ENCODE measurements around the gene MAST1. TPM values are rescaled to one million over a fixed set of nuclear protein-coding genes. Genes with fewer than 3 reads are reported as not detected.

The MAST1 gene
- total and polyA plus RNA-seq, 2 donors from 2014 or later, result 0.35 to 0.39 TPM

DNA sequence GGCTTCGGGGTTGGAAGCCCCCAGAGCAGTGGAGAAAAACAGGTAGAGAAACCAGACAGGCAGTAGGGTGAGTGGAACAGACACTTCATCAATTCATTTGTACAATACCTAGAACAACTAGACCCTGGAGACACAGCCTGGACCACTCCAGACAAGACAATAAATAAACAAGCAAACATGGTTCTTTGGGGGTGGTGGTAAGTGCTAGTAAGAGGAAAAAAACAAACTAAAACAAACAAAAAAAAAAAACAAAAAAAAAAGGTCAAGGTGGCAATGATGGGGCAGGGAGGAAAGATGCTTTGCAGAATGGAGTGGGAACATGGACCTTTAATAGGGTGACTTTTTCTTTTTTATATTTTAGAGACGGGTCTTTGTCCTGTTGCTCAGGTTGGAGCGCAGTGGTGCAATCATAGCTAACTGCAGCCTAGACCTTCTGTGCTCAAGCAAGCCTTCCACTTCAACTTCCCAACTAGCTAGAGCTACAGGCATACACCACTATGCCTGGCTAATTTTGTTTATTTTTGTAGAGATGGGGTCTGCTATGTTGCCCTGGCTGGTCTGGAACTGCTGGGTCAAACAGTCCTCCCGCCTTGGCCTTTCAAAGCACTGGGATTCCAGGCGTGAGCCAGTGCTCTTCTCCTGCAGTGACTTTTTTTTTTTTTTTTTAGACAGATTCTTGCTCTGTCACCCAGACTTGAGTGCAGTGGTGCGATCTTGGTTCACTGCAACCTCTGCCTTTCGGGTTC, 43.9 kb upstream of the MAST1 start:
- TF ChIP-seq, protein P1, sequence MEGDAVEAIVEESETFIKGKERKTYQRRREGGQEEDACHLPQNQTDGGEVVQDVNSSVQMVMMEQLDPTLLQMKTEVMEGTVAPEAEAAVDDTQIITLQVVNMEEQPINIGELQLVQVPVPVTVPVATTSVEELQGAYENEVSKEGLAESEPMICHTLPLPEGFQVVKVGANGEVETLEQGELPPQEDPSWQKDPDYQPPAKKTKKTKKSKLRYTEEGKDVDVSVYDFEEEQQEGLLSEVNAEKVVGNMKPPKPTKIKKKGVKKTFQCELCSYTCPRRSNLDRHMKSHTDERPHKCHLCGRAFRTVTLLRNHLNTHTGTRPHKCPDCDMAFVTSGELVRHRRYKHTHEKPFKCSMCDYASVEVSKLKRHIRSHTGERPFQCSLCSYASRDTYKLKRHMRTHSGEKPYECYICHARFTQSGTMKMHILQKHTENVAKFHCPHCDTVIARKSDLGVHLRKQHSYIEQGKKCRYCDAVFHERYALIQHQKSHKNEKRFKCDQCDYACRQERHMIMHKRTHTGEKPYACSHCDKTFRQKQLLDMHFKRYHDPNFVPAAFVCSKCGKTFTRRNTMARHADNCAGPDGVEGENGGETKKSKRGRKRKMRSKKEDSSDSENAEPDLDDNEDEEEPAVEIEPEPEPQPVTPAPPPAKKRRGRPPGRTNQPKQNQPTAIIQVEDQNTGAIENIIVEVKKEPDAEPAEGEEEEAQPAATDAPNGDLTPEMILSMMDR (IDR thresholded peaks at IDR 0.05; ENCODE audit: borderline replicate concordance, extremely low read depth, insufficient read depth), result no peak
- peak in 1 of 5 donors; percentile 25 for DNase-seq
- Histone ChIP-seq H3K9me3 (ENCODE audit: control insufficient read depth in 2 of 3, insufficient read depth in 1 of 3, low read length in 3 of 3) (no peaks in the 10 kb centered on the region), H3K36me3 (ENCODE audit: control insufficient read depth in 2 of 3, insufficient read depth in 3 of 3, low read length in 3 of 3) (peaks cover 0 to 5% (median 2%) of the 10 kb centered on the region in 3 donors), H3K27me3 (ENCODE audit: control insufficient read depth, insufficient read depth, low read length) (no peaks in the 10 kb centered on the region), H3K4me3 (ENCODE audit: low read length in 3 of 3) (peak overlapping the region in 2 of 3 donors; percentile 56 to 97), H3K27ac (ENCODE audit: low read depth in 2 of 2, low read length in 2 of 2) (peak overlapping the region; percentile 100), H3K4me1 (ENCODE audit: control insufficient read depth in 2 of 3, insufficient read depth in 2 of 3, low read depth in 1 of 3, low read length in 3 of 3) (peaks cover 0 to 14% (median 4%) of the 10 kb centered on the region in 3 donors), H3K9ac (ENCODE audit: low read length in 3 of 3) (peak overlapping the region in 1 of 3 donors; percentile 28)
- no peak for FAIRE-seq
- intact Hi-C loops (cut with DNase I), result loop anchor here (10.0 kb wide), 1 partner anchor 120 kb away; no protein-coding TSS in a partner anchor

DNA sequence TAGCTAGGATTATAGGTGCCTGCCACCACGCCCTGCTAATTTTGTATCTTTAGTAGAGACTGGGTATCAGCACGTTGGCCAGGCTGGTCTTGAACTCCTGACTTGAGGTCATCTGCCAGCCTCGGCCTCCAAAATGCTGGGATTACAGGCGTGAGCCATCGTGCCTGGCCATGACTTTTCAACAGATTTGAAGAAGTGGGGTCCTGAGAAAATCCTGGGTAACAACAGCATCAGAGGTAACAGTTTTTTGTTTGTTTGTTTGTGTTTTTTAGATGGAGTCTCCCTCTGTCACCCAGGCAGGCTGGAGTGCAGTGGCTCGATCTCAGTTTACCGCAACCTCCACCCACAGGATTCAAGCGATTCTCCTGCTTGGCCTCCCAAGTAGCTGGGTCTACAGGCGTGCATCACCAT, 43.3 kb upstream of the MAST1 start:
- intact Hi-C loops (cut with DNase I), result loop anchor here (10.0 kb wide), 1 partner anchor 120 kb away; no protein-coding TSS in a partner anchor
- peaks cover 0 to 14% (median 4%) of the 10 kb centered on the region in 3 donors for H3K4me1 ChIP-seq (ENCODE audit: control insufficient read depth in 2 of 3, insufficient read depth in 2 of 3, low read depth in 1 of 3, low read length in 3 of 3)
- no peak for DNase-seq
- no peaks in the 10 kb centered on the region for H3K27me3 ChIP-seq (ENCODE audit: control insufficient read depth, insufficient read depth, low read length)
- peaks cover 0 to 9% (median 2%) of the 10 kb centered on the region in 3 donors for H3K36me3 ChIP-seq (ENCODE audit: control insufficient read depth in 2 of 3, insufficient read depth in 3 of 3, low read length in 3 of 3)
- H3K4me3 ChIP-seq (ENCODE audit: low read length in 3 of 3), result no peak overlapping the region
- no peak overlapping the region for H3K9ac ChIP-seq (ENCODE audit: low read length in 3 of 3)
- H3K27ac ChIP-seq (ENCODE audit: low read depth in 2 of 2, low read length in 2 of 2), result no peak overlapping the region
- no peak for FAIRE-seq
- TF ChIP-seq, protein P1 (IDR thresholded peaks at IDR 0.05; ENCODE audit: borderline replicate concordance, extremely low read depth, insufficient read depth), result no peak
- no peaks in the 10 kb centered on the region for H3K9me3 ChIP-seq (ENCODE audit: control insufficient read depth in 2 of 3, insufficient read depth in 1 of 3, low read length in 3 of 3)

DNA sequence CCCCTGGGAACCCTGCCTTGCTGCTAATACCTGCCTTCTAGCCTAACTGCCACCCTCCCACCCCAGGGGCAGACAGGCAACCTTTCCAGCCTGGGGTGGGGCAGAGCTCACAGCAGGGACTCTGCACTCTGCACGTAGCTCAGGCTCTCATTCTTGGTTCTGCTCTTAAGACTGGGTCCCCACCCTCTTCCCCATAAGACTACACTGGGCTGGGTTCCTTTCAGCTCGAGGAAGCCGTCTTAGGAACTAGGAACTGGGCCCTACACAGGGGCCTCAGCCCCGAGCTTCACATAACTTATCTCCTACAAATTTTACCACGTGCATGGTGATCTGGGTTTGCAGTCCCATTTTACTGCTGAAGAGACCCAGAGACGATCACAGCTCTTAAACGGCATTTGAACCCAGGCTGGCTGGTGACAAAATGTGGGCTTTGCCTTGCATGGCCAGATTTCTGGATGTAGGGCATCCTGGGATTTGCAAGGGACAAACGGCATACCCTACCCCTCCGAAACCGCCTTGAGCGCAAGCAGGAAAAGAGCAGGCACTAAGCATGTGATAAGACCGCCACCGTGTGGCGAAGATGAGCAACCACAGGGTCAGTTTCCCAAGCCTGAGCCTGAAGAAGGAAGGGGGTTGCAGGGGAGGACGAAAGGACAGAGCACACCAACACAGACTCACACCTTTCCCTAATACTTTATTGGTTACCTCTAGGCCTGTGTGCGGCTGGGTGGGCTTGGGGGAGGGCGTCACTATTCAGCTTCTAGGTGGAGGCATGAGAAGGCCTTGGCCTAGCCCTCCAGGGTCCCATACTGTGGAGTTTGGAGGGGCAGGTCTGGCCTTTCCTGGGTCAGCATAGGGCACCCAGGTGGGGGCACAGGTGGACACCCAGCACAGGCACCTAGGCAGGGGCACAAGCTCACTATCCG, 41.9 kb upstream of the MAST1 start:
- peaks cover 0 to 18% (median 4%) of the 10 kb centered on the region in 3 donors for H3K4me1 ChIP-seq (ENCODE audit: control insufficient read depth in 2 of 3, insufficient read depth in 2 of 3, low read depth in 1 of 3, low read length in 3 of 3)
- H3K9me3 ChIP-seq (ENCODE audit: control insufficient read depth in 2 of 3, insufficient read depth in 1 of 3, low read length in 3 of 3), result no peaks in the 10 kb centered on the region
- no peak overlapping the region for H3K9ac ChIP-seq (ENCODE audit: low read length in 3 of 3)
- H3K4me3 ChIP-seq (ENCODE audit: low read length in 3 of 3), result peak overlapping the region in 2 of 3 donors; percentile 20 to 23
- TF ChIP-seq, protein P1 (IDR thresholded peaks at IDR 0.05; ENCODE audit: borderline replicate concordance, extremely low read depth, insufficient read depth), result peak; percentile 100
- FAIRE-seq (no peak), DNase-seq (peak; percentile 83 to 93 (median 88))
- H3K36me3 ChIP-seq (ENCODE audit: control insufficient read depth in 2 of 3, insufficient read depth in 3 of 3, low read length in 3 of 3), result peaks cover 0 to 10% (median 2%) of the 10 kb centered on the region in 3 donors
- intact Hi-C loops (cut with DNase I), result loop anchor here (10.0 kb wide), 1 partner anchor 122 kb away; no protein-coding TSS in a partner anchor
- H3K27me3 ChIP-seq (ENCODE audit: control insufficient read depth, insufficient read depth, low read length), result no peaks in the 10 kb centered on the region
- peak overlapping the region in 1 of 2 donors; percentile 43 for H3K27ac ChIP-seq (ENCODE audit: low read depth in 2 of 2, low read length in 2 of 2)
